K562 (cell line): ENCODE measurements around the gene TFAP2E. TPM values are rescaled to one million over a fixed set of nuclear protein-coding genes. Genes with fewer than 3 reads are reported as not detected.

Experiments
- CC2D1A ChIP-seq: fragments of 450-650 bp; IDR thresholded peaks from 2 replicates; pipeline ENCODE4 v1.6.1; 2017; ENCODE audit warnings: mild to moderate bottlenecking
- DIDO1 ChIP-seq: fragments of 450-650 bp; IDR thresholded peaks from 2 replicates; pipeline ENCODE4 v1.6.1; 2016; ENCODE audit warnings: low read depth, missing biosample characterization, missing genetic modification characterization
- FOXP1 ChIP-seq: sonication (generic); formaldehyde crosslinking; IDR thresholded peaks from 2 replicates; pipeline ENCODE4 v1.8.0; 2022; ENCODE audit warnings: mild to moderate bottlenecking, missing genetic modification reagents
- KDM4B ChIP-seq, 2 experiments: fragments of 450-650 bp in 1 of 2; sonication (generic) in 1 of 2; IDR thresholded peaks; 2 replicates each; pipeline ENCODE4 v1.6.1; 2016 to 2017; ENCODE audit warnings: borderline replicate concordance in 2 of 2, antibody characterized with exemption in 1 of 2, low read depth in 1 of 2, mild to moderate bottlenecking in 1 of 2
- MAFG ChIP-seq: fragments of 450-650 bp; conservative IDR thresholded peaks from 2 replicates; pipeline ENCODE4 v1.6.1; 2016; ENCODE audit warnings: missing genetic modification characterization, missing compliant biosample characterization
- NBN ChIP-seq: fragments of 450-650 bp; IDR thresholded peaks from 2 replicates; pipeline ENCODE4 v1.6.1; 2016; ENCODE audit warnings: low read depth, mild to moderate bottlenecking
- NCOA1 ChIP-seq: fragments of 450-650 bp; IDR thresholded peaks from 2 replicates; pipeline ENCODE4 v1.6.1; 2016; ENCODE audit warnings: low read depth
- PTBP1 ChIP-seq: fragments of 200-400 bp; formaldehyde crosslinking; IDR thresholded peaks from 2 replicates; pipeline ENCODE4 v1.6.1; 2017; ENCODE audit warnings: low read depth, low read length
- SRF ChIP-seq, 2 experiments: fragments of 250-450, 450-650 bp in 1 of 2; sonication (Bioruptor Pico) in 1 of 2; sonication (generic) in 1 of 2; formaldehyde crosslinking; IDR thresholded peaks; 2 replicates each; pipeline versions ENCODE4 v1.5.0 to v1.5.1; 2020 to 2022; ENCODE audit warnings: mild to moderate bottlenecking in 1 of 2, missing genetic modification reagents in 1 of 2
- TAF9B ChIP-seq: fragments of 450-650 bp; IDR thresholded peaks from 2 replicates; pipeline ENCODE4 v1.6.1; 2018; ENCODE audit warnings: mild to moderate bottlenecking; ENCODE audit not compliant: partially characterized antibody
- ZNF707 ChIP-seq: fragments of 250-450 bp; sonication (Bioruptor Pico); conservative IDR thresholded peaks from 2 replicates; pipeline ENCODE4 v1.8.0; 2022; ENCODE audit warnings: inconsistent platforms, mild to moderate bottlenecking, moderate library complexity
- ZNF77 ChIP-seq: fragments of 250-450 bp; sonication (Bioruptor Pico); IDR thresholded peaks from 2 replicates; pipeline ENCODE4 v1.5.0; 2020
- polyA plus RNA-seq, 8 experiments: library from polyadenylated mRNA; depleted of rRNA in 4 of 8; stranded (reverse) in 5 of 8; unstranded in 3 of 8; fragments of >200 nt; fragmentation: Nextera tagmentation in 2 of 8; fragmentation: Illumina TruSeq in 1 of 8; extraction: Ambion mirVana in 2 of 8; extraction: Trizol in 1 of 8; gene quantifications; 2 replicates each; pipeline versions ENCODE4 v1.2.1 to v1.2.3, GENCODE V29; 2011 to 2014; ENCODE audit warnings: inconsistent platforms in 1 of 8, missing spikeins in 1 of 8
- total RNA-seq, 7 experiments: library from RNA; depleted of rRNA in 6 of 7; stranded (reverse); fragments of >200 nt in 6 of 7; fragmentation: Illumina TruSeq in 2 of 7; extraction: Trizol in 2 of 7; gene quantifications; 2 replicates each; pipeline versions ENCODE4 v1.2.1 to v1.2.3, GENCODE V29; 2011 to 2021; ENCODE audit warnings: low replicate concordance in 1 of 7
- TF ChIP-seq, protein P1 (sequence below): fragments of 450-650 bp; IDR thresholded peaks from 2 replicates; pipeline ENCODE4 v1.6.1; 2017; ENCODE audit warnings: antibody characterized with exemption
- TF ChIP-seq, protein P2 (sequence below): IDR thresholded peaks from 2 replicates; pipeline ENCODE4 v1.6.1; 2011; ENCODE audit warnings: borderline replicate concordance, low read depth, mild to moderate bottlenecking, moderate library complexity, low read length; ENCODE audit not compliant: insufficient read depth, poor library complexity, severe bottlenecking
- TF ChIP-seq, protein P3 (sequence below), 3 experiments: fragments of 200-800 bp in 1 of 3; sonication (Bioruptor generic) in 1 of 3; sonication (generic) in 1 of 3; formaldehyde crosslinking in 1 of 3; IDR thresholded peaks; 2 replicates each; pipeline versions ENCODE4 v1.6.1 to v1.8.0; 2016 to 2022; ENCODE audit warnings: mild to moderate bottlenecking in 2 of 3, missing compliant biosample characterization in 2 of 3, missing genetic modification characterization in 2 of 3, missing genetic modification reagents in 1 of 3
- TF ChIP-seq, protein P4 (sequence below): fragments of 450-650 bp; formaldehyde crosslinking; IDR thresholded peaks from 2 replicates; pipeline ENCODE4 v1.4.0; 2022; ENCODE audit warnings: mild to moderate bottlenecking, moderate library complexity
- TF ChIP-seq, protein P5 (sequence below): fragments of 250-450 bp; sonication (Bioruptor Pico); IDR thresholded peaks from 2 replicates; pipeline ENCODE4 v1.9.0; 2021; ENCODE audit warnings: mild to moderate bottlenecking
- TF ChIP-seq, protein P6 (sequence below): fragments of 250-450 bp; sonication (Bioruptor Pico); IDR thresholded peaks from 2 replicates; pipeline ENCODE4 v1.5.0; 2020; ENCODE audit warnings: mild to moderate bottlenecking
- TF ChIP-seq, protein P7 (sequence below): fragments of 250-450 bp; sonication (Bioruptor Pico); IDR thresholded peaks from 2 replicates; pipeline ENCODE4 v1.8.0; 2022; ENCODE audit warnings: moderate library complexity, mild to moderate bottlenecking, inconsistent platforms

The TFAP2E gene
- total and polyA plus RNA-seq, 9 of the 15 experiments (the other 6 are each of a cell fraction or from before 2014, with no cell fraction given), result 0.03 to 0.11 (median 0.07) TPM; not detected in 4

DNA sequence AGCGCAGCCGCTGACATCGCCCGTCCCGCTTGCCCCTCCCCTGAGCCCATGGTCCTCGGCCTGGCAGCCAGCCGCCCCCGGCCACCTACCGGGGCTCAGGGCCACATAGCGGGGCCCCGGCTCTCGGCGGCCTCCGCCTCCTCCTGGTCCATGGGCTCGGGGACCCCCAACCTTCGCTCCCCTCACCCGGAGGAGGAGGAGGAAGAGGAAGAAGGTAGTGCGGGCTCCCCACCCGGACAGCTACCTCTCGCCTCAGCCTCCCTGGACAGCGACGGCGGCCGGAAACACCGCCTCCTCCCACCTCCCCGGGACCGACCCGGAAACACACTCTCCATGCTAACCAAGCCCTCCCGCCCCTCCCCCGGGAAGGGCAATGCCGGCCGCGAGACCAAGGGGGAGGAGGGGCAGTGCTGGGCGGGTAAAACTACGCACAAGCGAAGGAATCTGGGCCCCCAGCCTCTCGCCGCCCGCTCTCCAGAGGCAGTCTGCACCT is 15.9 kb upstream of the TFAP2E start, which contains the start of gene KIAA0319L (continued):
- TF ChIP-seq, protein P1, sequence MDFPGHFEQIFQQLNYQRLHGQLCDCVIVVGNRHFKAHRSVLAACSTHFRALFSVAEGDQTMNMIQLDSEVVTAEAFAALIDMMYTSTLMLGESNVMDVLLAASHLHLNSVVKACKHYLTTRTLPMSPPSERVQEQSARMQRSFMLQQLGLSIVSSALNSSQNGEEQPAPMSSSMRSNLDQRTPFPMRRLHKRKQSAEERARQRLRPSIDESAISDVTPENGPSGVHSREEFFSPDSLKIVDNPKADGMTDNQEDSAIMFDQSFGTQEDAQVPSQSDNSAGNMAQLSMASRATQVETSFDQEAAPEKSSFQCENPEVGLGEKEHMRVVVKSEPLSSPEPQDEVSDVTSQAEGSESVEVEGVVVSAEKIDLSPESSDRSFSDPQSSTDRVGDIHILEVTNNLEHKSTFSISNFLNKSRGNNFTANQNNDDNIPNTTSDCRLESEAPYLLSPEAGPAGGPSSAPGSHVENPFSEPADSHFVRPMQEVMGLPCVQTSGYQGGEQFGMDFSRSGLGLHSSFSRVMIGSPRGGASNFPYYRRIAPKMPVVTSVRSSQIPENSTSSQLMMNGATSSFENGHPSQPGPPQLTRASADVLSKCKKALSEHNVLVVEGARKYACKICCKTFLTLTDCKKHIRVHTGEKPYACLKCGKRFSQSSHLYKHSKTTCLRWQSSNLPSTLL, result no peak
- TF ChIP-seq, protein P2, sequence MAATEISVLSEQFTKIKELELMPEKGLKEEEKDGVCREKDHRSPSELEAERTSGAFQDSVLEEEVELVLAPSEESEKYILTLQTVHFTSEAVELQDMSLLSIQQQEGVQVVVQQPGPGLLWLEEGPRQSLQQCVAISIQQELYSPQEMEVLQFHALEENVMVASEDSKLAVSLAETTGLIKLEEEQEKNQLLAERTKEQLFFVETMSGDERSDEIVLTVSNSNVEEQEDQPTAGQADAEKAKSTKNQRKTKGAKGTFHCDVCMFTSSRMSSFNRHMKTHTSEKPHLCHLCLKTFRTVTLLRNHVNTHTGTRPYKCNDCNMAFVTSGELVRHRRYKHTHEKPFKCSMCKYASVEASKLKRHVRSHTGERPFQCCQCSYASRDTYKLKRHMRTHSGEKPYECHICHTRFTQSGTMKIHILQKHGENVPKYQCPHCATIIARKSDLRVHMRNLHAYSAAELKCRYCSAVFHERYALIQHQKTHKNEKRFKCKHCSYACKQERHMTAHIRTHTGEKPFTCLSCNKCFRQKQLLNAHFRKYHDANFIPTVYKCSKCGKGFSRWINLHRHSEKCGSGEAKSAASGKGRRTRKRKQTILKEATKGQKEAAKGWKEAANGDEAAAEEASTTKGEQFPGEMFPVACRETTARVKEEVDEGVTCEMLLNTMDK, result peak; percentile 12
- TF ChIP-seq MAFG, result no peak
- TF ChIP-seq KDM4B (IDR thresholded peaks at IDR 0.05; ENCODE audit: borderline replicate concordance in 2 of 2, low read depth in 1 of 2), result peak in 1 of 2 experiments; percentile 90; a peak in 1 of 4 replicates
- TF ChIP-seq, protein P3, sequence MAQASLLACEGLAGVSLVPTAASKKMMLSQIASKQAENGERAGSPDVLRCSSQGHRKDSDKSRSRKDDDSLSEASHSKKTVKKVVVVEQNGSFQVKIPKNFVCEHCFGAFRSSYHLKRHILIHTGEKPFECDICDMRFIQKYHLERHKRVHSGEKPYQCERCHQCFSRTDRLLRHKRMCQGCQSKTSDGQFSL (CRISPR knock-in tag; IDR thresholded peaks at IDR 0.05), result no peak
- TF ChIP-seq, protein P3 (tag; IDR thresholded peaks at IDR 0.05), result 0 out of 4 replicates have a peak, but pooled peaks of 1 of the 2 experiments have one; percentile 71
- TF ChIP-seq NBN, result peak; percentile 74; the same call in 1 of the 2 replicates
- TF ChIP-seq FOXP1, result peak; percentile 37
- peak; percentile 84 for TF ChIP-seq NCOA1
- no peak for TF ChIP-seq DIDO1 (tag)
- TF ChIP-seq, protein P4, sequence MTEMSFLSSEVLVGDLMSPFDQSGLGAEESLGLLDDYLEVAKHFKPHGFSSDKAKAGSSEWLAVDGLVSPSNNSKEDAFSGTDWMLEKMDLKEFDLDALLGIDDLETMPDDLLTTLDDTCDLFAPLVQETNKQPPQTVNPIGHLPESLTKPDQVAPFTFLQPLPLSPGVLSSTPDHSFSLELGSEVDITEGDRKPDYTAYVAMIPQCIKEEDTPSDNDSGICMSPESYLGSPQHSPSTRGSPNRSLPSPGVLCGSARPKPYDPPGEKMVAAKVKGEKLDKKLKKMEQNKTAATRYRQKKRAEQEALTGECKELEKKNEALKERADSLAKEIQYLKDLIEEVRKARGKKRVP, result no peak
- TF ChIP-seq CC2D1A, result 0 out of 2 replicates have a peak, but pooled peaks have one; percentile 13
- no peak for TF ChIP-seq TAF9B
- no peak for TF ChIP-seq ZNF77
- TF ChIP-seq, protein P5, sequence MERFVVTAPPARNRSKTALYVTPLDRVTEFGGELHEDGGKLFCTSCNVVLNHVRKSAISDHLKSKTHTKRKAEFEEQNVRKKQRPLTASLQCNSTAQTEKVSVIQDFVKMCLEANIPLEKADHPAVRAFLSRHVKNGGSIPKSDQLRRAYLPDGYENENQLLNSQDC, result peak; percentile 2; the same call in 1 of the 2 replicates
- TF ChIP-seq, protein P6, sequence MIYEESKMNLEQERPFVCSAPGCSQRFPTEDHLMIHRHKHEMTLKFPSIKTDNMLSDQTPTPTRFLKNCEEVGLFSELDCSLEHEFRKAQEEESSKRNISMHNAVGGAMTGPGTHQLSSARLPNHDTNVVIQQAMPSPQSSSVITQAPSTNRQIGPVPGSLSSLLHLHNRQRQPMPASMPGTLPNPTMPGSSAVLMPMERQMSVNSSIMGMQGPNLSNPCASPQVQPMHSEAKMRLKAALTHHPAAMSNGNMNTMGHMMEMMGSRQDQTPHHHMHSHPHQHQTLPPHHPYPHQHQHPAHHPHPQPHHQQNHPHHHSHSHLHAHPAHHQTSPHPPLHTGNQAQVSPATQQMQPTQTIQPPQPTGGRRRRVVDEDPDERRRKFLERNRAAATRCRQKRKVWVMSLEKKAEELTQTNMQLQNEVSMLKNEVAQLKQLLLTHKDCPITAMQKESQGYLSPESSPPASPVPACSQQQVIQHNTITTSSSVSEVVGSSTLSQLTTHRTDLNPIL (CRISPR knock-in tag), result no peak
- TF ChIP-seq, protein P7, sequence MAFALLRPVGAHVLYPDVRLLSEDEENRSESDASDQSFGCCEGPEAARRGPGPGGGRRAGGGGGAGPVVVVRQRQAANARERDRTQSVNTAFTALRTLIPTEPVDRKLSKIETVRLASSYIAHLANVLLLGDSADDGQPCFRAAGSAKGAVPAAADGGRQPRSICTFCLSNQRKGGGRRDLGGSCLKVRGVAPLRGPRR (CRISPR knock-in tag), result no peak
- TF ChIP-seq ZNF707, result no peak
- TF ChIP-seq SRF (CRISPR knock-in tag; IDR thresholded peaks at IDR 0.05), result peak in 1 of 2 experiments; percentile 96; a peak in 1 of 4 replicates
- TF ChIP-seq PTBP1, result no peak
